Stomach (tissue), 9 donors: ENCODE results near the gene MAPK9. TPM values are rescaled to one million over a fixed set of nuclear protein-coding genes. Genes with fewer than 3 reads are reported as not detected.
A peak's percentile ranks its signal among the peaks of the same experiment; 100 is the strongest.

Source experiments
- DNase-seq, 2 donors: peaks; one replicate each; pipeline versions ENCODE4 v3.0.0 to v3.0.0-alpha.2; 2013 to 2019
- H3K27ac ChIP-seq, 5 donors: fragments of 200-600 bp in 4 of 5; sonication (generic) in 4 of 5; one replicate each; pipeline ENCODE4 v1.5.1; 2013 to 2019; ENCODE audit warnings: mild to moderate bottlenecking in 1 of 5, moderate library complexity in 1 of 5
- H3K27me3 ChIP-seq, 3 donors: fragments of 200-600 bp; sonication (generic); one replicate each; pipeline ENCODE4 v1.5.1; 2017 to 2019; ENCODE audit warnings: mixed run types in 1 of 3
- H3K36me3 ChIP-seq, 4 donors: fragments of 200-600 bp; sonication (generic); 1 replicate in 3 of 4; 2 replicates in 1 of 4; pipeline ENCODE4 v1.5.1; 2016 to 2019
- H3K4me1 ChIP-seq, 4 donors: fragments of 200-600 bp; sonication (generic); one replicate each; pipeline ENCODE4 v1.5.1; 2016 to 2019
- H3K4me3 ChIP-seq, 4 donors: fragments of 200-600 bp; sonication (generic) in 3 of 4; one replicate each; pipeline ENCODE4 v1.5.1; 2016 to 2019; ENCODE audit warnings: mild to moderate bottlenecking in 1 of 4
- H3K9me3 ChIP-seq, 4 donors: fragments of 200-600 bp; sonication (generic); one replicate each; pipeline ENCODE4 v1.5.1; 2016 to 2019
- EP300 ChIP-seq: sonication (generic); formaldehyde crosslinking; IDR thresholded peaks from one replicate; pipeline ENCODE4 v1.6.1; 2017; ENCODE audit warnings: antibody characterized with exemption
- POLR2A ChIP-seq, 4 donors: fragments of 450-650 bp; IDR thresholded peaks; one replicate each; pipeline ENCODE4 v1.6.1; 2016; ENCODE audit warnings: antibody characterized with exemption in 4 of 4, control low read depth in 2 of 4, mild to moderate bottlenecking in 1 of 4, moderate library complexity in 1 of 4
- POLR2AphosphoS5 ChIP-seq, 3 donors: sonication (generic); formaldehyde crosslinking; IDR thresholded peaks; one replicate each; pipeline ENCODE4 v1.6.1; 2016; ENCODE audit warnings: antibody characterized with exemption in 3 of 3
- WGBS, 5 donors: extraction: QIAGEN DNeasy Blood & Tissue Kit in 3 of 5; methylation state at CpG; one replicate each; pipeline versions ENCODE4 v1.1.5 to v1.1.7; 2013 to 2018; 5-methylcytosine and 5-hydroxymethylcytosine counted together
- intact Hi-C: fragments of 100-400 bp; cut with DNase I; formaldehyde crosslinking; loops from one replicate; pipeline ENCODE4 v1.15.1; 2023; ENCODE audit warnings: low total_unique reads
- polyA plus RNA-seq, 3 donors: library from polyadenylated mRNA; stranded (reverse); fragments of 200-250 nt; gene quantifications; one replicate each; pipeline ENCODE4 v1.2.3, GENCODE V29; 2013
- total RNA-seq, 5 donors: library from RNA; depleted of rRNA; stranded (reverse); fragments of >200 nt; gene quantifications; one replicate each; pipeline versions ENCODE4 v1.1.0 to v1.2.3, GENCODE V29; 2014 to 2016
- TF ChIP-seq, protein P1 (sequence below), 7 experiments: fragments of 450-650 bp in 4 of 7; fragments of 200-600 bp in 3 of 7; sonication (generic) in 3 of 7; IDR thresholded peaks; one replicate each; pipeline ENCODE4 v1.5.1; 2016 to 2019; ENCODE audit warnings: antibody characterized with exemption in 7 of 7, control low read depth in 2 of 7, mild to moderate bottlenecking in 1 of 7
- donor health status: healthy with polysubstance abuse.
- donor health status: Bipolar disorder and iron deficiency.
- donor health status: healthy.

The MAPK9 gene
- total and polyA plus RNA-seq, 8 donors: 9.2 to 43.5 (median 22.3) TPM

DNA sequence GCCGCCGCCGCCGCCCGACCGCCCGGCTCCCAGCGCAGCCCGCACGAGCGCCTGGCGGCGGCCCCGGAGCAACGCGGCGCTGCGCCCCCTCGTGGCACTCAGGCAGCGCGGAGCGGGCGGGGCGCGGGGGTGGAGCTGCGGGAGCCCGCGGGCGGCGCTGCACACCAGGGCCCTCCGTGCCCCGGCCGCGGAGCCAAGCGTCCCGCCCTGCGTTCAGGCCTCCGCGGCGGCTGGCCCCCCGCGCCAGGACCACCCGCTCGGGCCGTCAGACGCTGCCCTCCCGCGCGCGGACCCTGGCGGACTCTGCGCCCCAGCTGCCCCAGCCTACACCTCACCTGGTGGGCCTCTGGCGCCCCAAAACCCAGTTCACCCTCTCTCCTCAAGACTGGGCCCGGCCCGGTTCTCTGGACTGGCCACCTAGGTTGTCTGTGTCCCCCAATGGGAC, 82.7 kb downstream of the MAPK9 start, which contains the start of gene RASGEF1C:
RASGEF1C (minus strand) TSS at position 75 of the 445 bp plus-strand sequence. CDS start 71,159 bp downstream, outside the sequence.
- TF ChIP-seq POLR2AphosphoS5 (IDR thresholded peaks at IDR 0.05) (no peak), POLR2A (IDR thresholded peaks at IDR 0.05) (no peak), EP300 (no peak)
- TF ChIP-seq, protein P1, sequence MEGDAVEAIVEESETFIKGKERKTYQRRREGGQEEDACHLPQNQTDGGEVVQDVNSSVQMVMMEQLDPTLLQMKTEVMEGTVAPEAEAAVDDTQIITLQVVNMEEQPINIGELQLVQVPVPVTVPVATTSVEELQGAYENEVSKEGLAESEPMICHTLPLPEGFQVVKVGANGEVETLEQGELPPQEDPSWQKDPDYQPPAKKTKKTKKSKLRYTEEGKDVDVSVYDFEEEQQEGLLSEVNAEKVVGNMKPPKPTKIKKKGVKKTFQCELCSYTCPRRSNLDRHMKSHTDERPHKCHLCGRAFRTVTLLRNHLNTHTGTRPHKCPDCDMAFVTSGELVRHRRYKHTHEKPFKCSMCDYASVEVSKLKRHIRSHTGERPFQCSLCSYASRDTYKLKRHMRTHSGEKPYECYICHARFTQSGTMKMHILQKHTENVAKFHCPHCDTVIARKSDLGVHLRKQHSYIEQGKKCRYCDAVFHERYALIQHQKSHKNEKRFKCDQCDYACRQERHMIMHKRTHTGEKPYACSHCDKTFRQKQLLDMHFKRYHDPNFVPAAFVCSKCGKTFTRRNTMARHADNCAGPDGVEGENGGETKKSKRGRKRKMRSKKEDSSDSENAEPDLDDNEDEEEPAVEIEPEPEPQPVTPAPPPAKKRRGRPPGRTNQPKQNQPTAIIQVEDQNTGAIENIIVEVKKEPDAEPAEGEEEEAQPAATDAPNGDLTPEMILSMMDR (IDR thresholded peaks at IDR 0.05): peak in 2 of 7 experiments; percentile 19 to 46
- Histone ChIP-seq H3K36me3 (no peaks in the 10 kb centered on the region), H3K9me3 (no peaks in the 10 kb centered on the region), H3K4me1 (peaks cover 7 to 16% (median 11%) of the 10 kb centered on the region in 4 donors), H3K27ac (no peak within 1 kb of the TSS), H3K27me3 (peaks cover 0 to 60% (median 23%) of the 10 kb centered on the region in 3 donors), H3K4me3 (peak within 1 kb of the TSS; percentile 37 to 47 (median 42))
- peak; percentile 71 to 93 for DNase-seq
- 4 to 25% (median 10%) methylated on average over 6 to 47 of the region's 55 CpGs for WGBS, 5 donors
- intact Hi-C loops: no loop called here

DNA sequence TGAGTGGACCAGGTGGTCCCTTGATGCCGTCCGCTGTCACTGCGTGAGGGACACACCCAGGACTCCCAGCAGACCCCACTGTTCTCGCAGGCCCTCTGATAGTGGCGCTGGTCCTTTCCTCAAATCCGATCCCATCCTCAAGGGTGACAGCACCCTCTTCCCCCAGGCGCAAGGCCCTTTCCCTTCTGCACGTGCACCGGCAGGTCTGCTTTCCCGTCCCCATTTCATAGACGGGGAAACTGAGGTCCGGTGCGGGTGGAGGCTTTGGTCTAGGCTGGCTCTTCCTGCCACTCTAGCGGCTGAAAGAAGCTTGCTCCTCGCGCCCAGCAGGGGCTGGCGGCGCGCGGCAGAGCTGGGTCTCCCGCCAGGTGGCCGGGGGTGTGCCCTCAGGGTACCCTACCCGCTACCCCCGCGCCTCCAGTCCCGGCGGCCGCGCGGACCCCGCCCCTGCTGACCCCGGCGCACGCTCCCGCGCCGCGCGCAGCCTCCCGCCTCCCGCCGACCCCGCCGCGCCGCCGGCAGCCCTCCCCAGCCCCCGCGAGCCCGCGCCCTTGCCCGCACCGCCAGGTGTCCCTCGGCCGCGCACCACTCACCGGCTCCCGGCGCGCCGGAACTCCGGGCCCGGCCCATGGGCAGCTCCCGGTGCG, 83.3 kb downstream of the MAPK9 start:
- TF ChIP-seq POLR2AphosphoS5 (IDR thresholded peaks at IDR 0.05) (no peak), EP300 (no peak), POLR2A (IDR thresholded peaks at IDR 0.05) (no peak)
- TF ChIP-seq, protein P1 (IDR thresholded peaks at IDR 0.05): no peak
- H3K9me3 ChIP-seq: no peaks in the 10 kb centered on the region
- peaks cover 0 to 60% (median 23%) of the 10 kb centered on the region in 3 donors for H3K27me3 ChIP-seq
- no peak overlapping the region for H3K27ac ChIP-seq
- H3K36me3 ChIP-seq: no peaks in the 10 kb centered on the region
- WGBS, 5 donors: 3 to 10% (median 5%) methylated on average over 19 to 63 of the region's 65 CpGs
- H3K4me1 ChIP-seq: peaks cover 7 to 16% (median 11%) of the 10 kb centered on the region in 4 donors
- DNase-seq: peak in 1 of 2 donors; percentile 65
- intact Hi-C loops: no loop called here
- H3K4me3 ChIP-seq: peak overlapping the region; percentile 37 to 47 (median 42)

DNA sequence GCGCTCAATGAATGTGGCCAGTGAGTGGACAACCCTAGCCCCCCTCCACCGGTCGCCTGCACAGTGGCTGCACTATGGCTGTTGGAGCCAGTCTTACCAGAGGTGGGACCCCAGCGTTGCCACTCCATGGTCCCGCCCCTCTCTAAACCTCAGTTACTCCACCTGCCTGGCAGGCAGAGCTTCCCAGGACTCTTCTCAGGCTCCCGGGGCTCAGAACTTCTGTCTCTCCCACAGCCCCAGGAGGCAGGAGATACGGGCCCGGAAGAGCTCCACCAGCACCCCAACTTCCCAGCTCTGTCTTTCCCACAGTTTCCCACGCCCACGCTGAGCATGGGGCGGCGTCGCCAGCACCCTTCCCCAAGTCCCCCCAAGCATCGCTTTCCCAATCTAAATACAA, 83.8 kb downstream of the MAPK9 start:
- no peak for DNase-seq
- Histone ChIP-seq H3K9me3 (no peaks in the 10 kb centered on the region), H3K27ac (no peak overlapping the region), H3K27me3 (peaks cover 0 to 60% (median 23%) of the 10 kb centered on the region in 3 donors), H3K4me1 (peaks cover 7 to 16% (median 11%) of the 10 kb centered on the region in 4 donors), H3K36me3 (no peaks in the 10 kb centered on the region), H3K4me3 (peak overlapping the region in 3 of 4 donors; percentile 37 to 47 (median 44))
- TF ChIP-seq POLR2A (IDR thresholded peaks at IDR 0.05) (no peak), POLR2AphosphoS5 (IDR thresholded peaks at IDR 0.05) (no peak), EP300 (no peak)
- TF ChIP-seq, protein P1 (IDR thresholded peaks at IDR 0.05): no peak
- intact Hi-C loops: no loop called here
- 27 to 37% (median 32%) methylated on average over 14 of the region's 14 CpGs for WGBS, 5 donors

DNA sequence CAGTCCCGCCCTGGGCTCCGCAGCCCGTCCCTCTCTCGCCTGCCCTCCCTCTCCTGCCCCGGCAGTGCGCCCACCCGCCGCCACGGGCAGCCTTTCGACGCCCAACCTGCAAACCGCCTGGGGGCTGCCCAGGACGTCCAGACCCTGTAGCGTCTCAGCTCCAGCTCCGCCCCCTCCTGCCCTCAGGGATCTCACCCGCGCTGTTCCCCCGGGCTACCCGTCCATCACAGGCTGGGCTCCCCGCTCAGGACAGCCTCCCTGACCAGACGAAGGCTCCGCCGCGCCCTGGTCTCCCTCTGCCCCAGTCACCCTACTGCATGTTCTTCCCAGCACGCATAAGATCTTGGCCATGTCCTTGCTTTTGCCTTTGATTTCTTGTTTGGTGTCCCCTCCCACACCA, 84.3 kb downstream of the MAPK9 start:
- Histone ChIP-seq H3K27ac (no peak overlapping the region), H3K4me3 (peak overlapping the region in 1 of 4 donors; percentile 44), H3K4me1 (peaks cover 7 to 16% (median 11%) of the 10 kb centered on the region in 4 donors), H3K36me3 (no peaks in the 10 kb centered on the region), H3K9me3 (no peaks in the 10 kb centered on the region), H3K27me3 (peaks cover 0 to 57% (median 23%) of the 10 kb centered on the region in 3 donors)
- TF ChIP-seq POLR2A (IDR thresholded peaks at IDR 0.05): no peak
- intact Hi-C loops: no loop called here
- peak in 1 of 2 donors; percentile 32 for DNase-seq
- 21 to 44% (median 29%) methylated on average over 25 of the region's 25 CpGs for WGBS, 5 donors

DNA sequence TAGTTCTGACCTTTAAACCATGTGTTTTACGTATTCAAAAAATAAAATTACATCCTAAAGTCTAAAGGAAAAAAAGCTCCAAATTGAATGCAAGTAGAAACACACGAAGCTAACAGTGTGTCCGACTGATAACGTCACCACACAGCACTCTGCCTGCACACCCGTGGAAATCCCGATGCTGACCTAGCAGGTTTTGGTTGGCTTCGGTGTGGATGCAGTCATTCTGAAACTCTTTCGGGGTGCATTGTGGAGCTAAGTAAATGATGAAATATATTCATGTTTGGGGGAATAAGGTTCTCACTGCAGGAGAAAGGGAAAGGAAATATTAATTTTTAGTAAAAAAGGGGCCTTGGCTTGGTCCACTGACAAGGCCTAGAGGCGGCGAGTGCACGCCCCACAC, 84.9 kb downstream of the MAPK9 start:
- Histone ChIP-seq H3K9me3 (no peaks in the 10 kb centered on the region), H3K27ac (no peak overlapping the region), H3K36me3 (no peaks in the 10 kb centered on the region), H3K4me1 (peaks cover 7 to 16% (median 11%) of the 10 kb centered on the region in 4 donors), H3K27me3 (peaks cover 0 to 51% (median 23%) of the 10 kb centered on the region in 3 donors), H3K4me3 (no peak overlapping the region)
- 78 to 83% (median 79%) methylated on average over 11 of the region's 11 CpGs for WGBS, 5 donors
- TF ChIP-seq POLR2A (IDR thresholded peaks at IDR 0.05) (no peak), EP300 (no peak), POLR2AphosphoS5 (IDR thresholded peaks at IDR 0.05) (no peak)
- TF ChIP-seq, protein P1 (IDR thresholded peaks at IDR 0.05): no peak
- DNase-seq: no peak
- intact Hi-C loops: no loop called here
